IMR-90 (cell line): ENCODE data around the gene PDE6A. TPM values are rescaled to one million over a fixed set of nuclear protein-coding genes. Genes with fewer than 3 reads are reported as not detected.

Experiments used
- ATAC-seq: fragments of 200-7000 bp; cut with Tn5 transposase; 2 replicates; pipeline ENCODE4 v1.9.1; 2020; ENCODE audit warnings: low read depth, mild to moderate bottlenecking, moderate library complexity
- Bru-seq: library from RNA; stranded (reverse); fragments of 400-500 nt; gene quantifications from one replicate; lab custom pipeline; 2021; lab: Mats Ljungman, UMichigan
- BruChase-seq, 2 experiments: library from RNA; stranded (reverse); fragments of 400-500 nt; gene quantifications; one replicate each; lab custom pipeline; 2021; lab: Mats Ljungman, UMichigan
- BruUV-seq: library from RNA; stranded (reverse); fragments of 400-500 nt; replicated peaks from 2 replicates; lab custom pipeline; 2021; lab: Mats Ljungman, UMichigan
- CTCF ChIA-PET: fragments of 300-600 bp; formaldehyde crosslinking; extraction: SDS; loops from one replicate; lab custom pipeline; 2021; ENCODE audit warnings: antibody characterized with exemption; lab: Yijun Ruan, JAX
- POLR2A ChIA-PET: fragments of 300-600 bp; sonication (Branson Sonifier 250); formaldehyde crosslinking; loops from one replicate; lab custom pipeline; 2022; ENCODE audit warnings: antibody characterized with exemption; ENCODE audit not compliant: unreplicated experiment; lab: Charles Lee
- DNase-seq: peaks from one replicate; pipeline ENCODE4 v3.0.0; 2013
- H2AFZ ChIP-seq: replicated peaks from 2 replicates; pipeline ENCODE3; 2013; ENCODE audit warnings: low read length, mild to moderate bottlenecking; ENCODE audit not compliant: poor library complexity
- H2AK5ac ChIP-seq: 2 replicates; pipeline ENCODE4 v1.6.1; 2013; ENCODE audit warnings: low read depth, low read length, inconsistent platforms
- H2AK9ac ChIP-seq: replicated peaks from 2 replicates; pipeline ENCODE3; 2013; ENCODE audit warnings: mild to moderate bottlenecking, low read depth, low read length, moderate library complexity; ENCODE audit not compliant: poor library complexity
- H2BK120ac ChIP-seq: 2 replicates; pipeline ENCODE4 v1.6.1; 2013; ENCODE audit warnings: low read depth, low read length, inconsistent platforms
- H2BK15ac ChIP-seq: 3 replicates; pipeline ENCODE4 v1.6.1; 2013; ENCODE audit warnings: low read depth, low read length, inconsistent platforms
- H2BK20ac ChIP-seq: 2 replicates; pipeline ENCODE4 v1.6.1; 2013; ENCODE audit warnings: low read depth, mild to moderate bottlenecking, inconsistent platforms, low read length, moderate library complexity
- H2BK5ac ChIP-seq: 2 replicates; pipeline ENCODE4 v1.6.1; 2013; ENCODE audit warnings: mild to moderate bottlenecking, low read depth, low read length, inconsistent platforms; ENCODE audit not compliant: poor library complexity, severe bottlenecking
- H3K14ac ChIP-seq: replicated peaks from 2 replicates; pipeline ENCODE4 v1.6.1; 2013; ENCODE audit warnings: low read depth, low read length, inconsistent platforms
- H3K18ac ChIP-seq: 2 replicates; pipeline ENCODE4 v1.6.1; 2013; ENCODE audit warnings: low read depth, low read length, control low read depth
- H3K23ac ChIP-seq: 2 replicates; pipeline ENCODE4 v1.6.1; 2013; ENCODE audit warnings: low read depth, low read length, inconsistent platforms
- H3K27ac ChIP-seq: 2 replicates; pipeline ENCODE4 v1.5.1; 2013; ENCODE audit warnings: mild to moderate bottlenecking, control low read depth, low read length; ENCODE audit not compliant: insufficient read depth
- H3K27me3 ChIP-seq: 2 replicates; pipeline ENCODE4 v1.6.1; 2013; ENCODE audit warnings: low read length; ENCODE audit not compliant: control insufficient read depth, insufficient read depth
- H3K36me3 ChIP-seq: 2 replicates; pipeline ENCODE4 v1.6.1; 2013; ENCODE audit warnings: low read length, mixed read lengths; ENCODE audit not compliant: control insufficient read depth, insufficient read depth
- H3K4ac ChIP-seq: 2 replicates; pipeline ENCODE4 v1.6.1; 2013; ENCODE audit warnings: low read depth, low read length, inconsistent platforms
- H3K4me1 ChIP-seq: 2 replicates; pipeline ENCODE4 v1.6.1; 2013; ENCODE audit warnings: low read length, mixed read lengths; ENCODE audit not compliant: control insufficient read depth, insufficient read depth
- H3K4me2 ChIP-seq: 2 replicates; pipeline ENCODE4 v1.6.1; 2013; ENCODE audit warnings: low read depth, mild to moderate bottlenecking, control low read depth, low read length, moderate library complexity
- H3K4me3 ChIP-seq: 2 replicates; pipeline ENCODE4 v1.5.1; 2013; ENCODE audit warnings: low read depth, mild to moderate bottlenecking, control low read depth, low read length, moderate library complexity; ENCODE audit not compliant: insufficient read depth
- H3K56ac ChIP-seq: 2 replicates; pipeline ENCODE4 v1.6.1; 2013; ENCODE audit warnings: low read length, inconsistent platforms; ENCODE audit not compliant: insufficient read depth; ENCODE audit errors: extremely low read depth
- H3K79me1 ChIP-seq, 2 experiments: 2 replicates each; pipeline ENCODE4 v1.6.1; 2013; ENCODE audit warnings: low read length in 2 of 2, inconsistent platforms in 1 of 2, low read depth in 1 of 2
- H3K9ac ChIP-seq: 2 replicates; pipeline ENCODE4 v1.6.1; 2013; ENCODE audit warnings: low read depth, low read length, control low read depth
- H3K9me1 ChIP-seq: 2 replicates; pipeline ENCODE4 v1.6.1; 2013; ENCODE audit warnings: low read length, inconsistent platforms; ENCODE audit not compliant: insufficient read depth
- H3K9me3 ChIP-seq: 2 replicates; pipeline ENCODE4 v1.6.1; 2013; ENCODE audit warnings: low read length; ENCODE audit not compliant: control insufficient read depth, insufficient read depth
- H4K20me1 ChIP-seq: 2 replicates; pipeline ENCODE4 v1.6.1; 2013; ENCODE audit warnings: low read length, inconsistent platforms; ENCODE audit not compliant: insufficient read depth
- H4K5ac ChIP-seq: 2 replicates; pipeline ENCODE4 v1.6.1; 2013; ENCODE audit warnings: mild to moderate bottlenecking, low read depth, low read length, control low read depth
- H4K8ac ChIP-seq, 2 experiments: 2 replicates each; pipeline ENCODE4 v1.6.1; 2013; ENCODE audit warnings: low read depth in 2 of 2, low read length in 2 of 2, control low read depth in 1 of 2, inconsistent platforms in 1 of 2
- H4K91ac ChIP-seq: 2 replicates; pipeline ENCODE4 v1.6.1; 2013; ENCODE audit warnings: low read depth, low read length, inconsistent platforms; ENCODE audit not compliant: insufficient read depth
- BHLHE40 ChIP-seq: fragments of 150-350 bp; IDR thresholded peaks from 2 replicates; pipeline ENCODE4 v1.6.1; 2016; ENCODE audit warnings: mild to moderate bottlenecking, low read depth, low read length
- CEBPB ChIP-seq: IDR thresholded peaks from 2 replicates; pipeline ENCODE4 v1.6.1; 2012; ENCODE audit warnings: low read depth, low read length, improper control_type of control experiment
- CHD1 ChIP-seq: IDR thresholded peaks from 2 replicates; pipeline ENCODE4 v1.6.1; 2012; ENCODE audit warnings: low read depth, low read length, improper control_type of control experiment
- CTCF ChIP-seq: conservative IDR thresholded peaks from 2 replicates; pipeline ENCODE4 v1.5.1; 2012; ENCODE audit warnings: mild to moderate bottlenecking, low read depth, low read length, improper control_type of control experiment
- ELK1 ChIP-seq: fragments of 150-350 bp; IDR thresholded peaks from 2 replicates; pipeline ENCODE4 v1.6.1; 2016; ENCODE audit warnings: low read depth, mild to moderate bottlenecking, low read length, moderate library complexity, borderline replicate concordance
- FOS ChIP-seq: fragments of 150-350 bp; IDR thresholded peaks from 2 replicates; pipeline ENCODE4 v1.6.1; 2016; ENCODE audit warnings: low read depth, low read length
- MAFK ChIP-seq: IDR thresholded peaks from 2 replicates; pipeline ENCODE4 v1.6.1; 2012; ENCODE audit warnings: low read depth, low read length, improper control_type of control experiment
- MAZ ChIP-seq: IDR thresholded peaks from 2 replicates; pipeline ENCODE4 v1.6.1; 2012; ENCODE audit warnings: low read depth, mild to moderate bottlenecking, low read length, improper control_type of control experiment, moderate library complexity, borderline replicate concordance
- MXI1 ChIP-seq: IDR thresholded peaks from 2 replicates; pipeline ENCODE4 v1.6.1; 2012; ENCODE audit warnings: low read depth, mild to moderate bottlenecking, low read length, moderate library complexity, borderline replicate concordance
- NFE2L2 ChIP-seq: fragments of 150-350 bp; IDR thresholded peaks from 2 replicates; pipeline ENCODE4 v1.6.1; 2016; ENCODE audit warnings: low read depth, mild to moderate bottlenecking, low read length
- POLR2A ChIP-seq: IDR thresholded peaks from 2 replicates; pipeline ENCODE4 v1.6.1; 2012; ENCODE audit warnings: mild to moderate bottlenecking, low read depth, low read length
- RFX5 ChIP-seq: IDR thresholded peaks from 2 replicates; pipeline ENCODE4 v1.8.0; 2012; ENCODE audit warnings: low read depth, mild to moderate bottlenecking, low read length, moderate library complexity
- SMC3 ChIP-seq: fragments of 150-350 bp; IDR thresholded peaks from 2 replicates; pipeline ENCODE4 v1.6.1; 2016; ENCODE audit warnings: low read depth, mild to moderate bottlenecking, antibody characterized with exemption, low read length, moderate library complexity
- USF2 ChIP-seq: fragments of 150-350 bp; IDR thresholded peaks from 2 replicates; pipeline ENCODE4 v1.6.1; 2017; ENCODE audit warnings: mild to moderate bottlenecking, antibody characterized with exemption, low read length, low read depth
- WGBS, 2 experiments: methylation state at CpG; one replicate each; pipeline versions ENCODE4 v1.1.5 to v1.1.7; 2013; ENCODE audit warnings: missing lambda C conversion rate in 2 of 2; ENCODE audit not compliant: insufficient read length in 1 of 2; ENCODE audit errors: extremely low coverage in 2 of 2; 5-methylcytosine and 5-hydroxymethylcytosine counted together
- dilution Hi-C: fragments of 300-500 bp; cut with HindIII; formaldehyde crosslinking; loops from one replicate; pipeline ENCODE4 v1.14.3; 2018; ENCODE audit warnings: low sequenced_read_pairs; ENCODE audit not compliant: unreplicated experiment
- in situ Hi-C: fragments of 300-500 bp; cut with MboI; formaldehyde crosslinking; loops from 3 replicates; pipeline ENCODE4 v1.14.3; 2019; ENCODE audit warnings: low sequenced_read_pairs, inconsistent platforms, mixed read lengths
- intact Hi-C: fragments of 100-400 bp; cut with micrococcal nuclease; formaldehyde crosslinking; loops from 2 replicates; pipeline ENCODE4 v1.10.0; 2022
- long read RNA-seq: library from polyadenylated mRNA; unstranded; transcript quantifications from one replicate; pipeline ENCODE4 v2.0.0, GENCODE V29; 2021; ENCODE audit not compliant: unreplicated experiment
- polyA plus RNA-seq, 3 experiments: library from polyadenylated mRNA; depleted of rRNA; stranded (reverse); fragments of >200 nt; gene quantifications; 2 replicates each; pipeline ENCODE4 v1.2.3, GENCODE V29; 2012; ENCODE audit warnings: low replicate concordance in 1 of 3
- total RNA-seq: library from RNA; depleted of rRNA; stranded (reverse); fragments of >200 nt; gene quantifications from 2 replicates; pipeline ENCODE4 v1.2.3, GENCODE V29; 2012; rRNA removed

PDE6A gene
- not detected in 2 replicates for total RNA-seq
- not detected in 2 replicates for polyA plus RNA-seq (2012; rRNA removed)
- polyA plus RNA-seq (2012; cell fraction: cytosol; rRNA removed), result not detected in 2 replicates
- polyA plus RNA-seq (2012; cell fraction: nucleus; rRNA removed; ENCODE audit: low replicate concordance), result not detected in 2 replicates
- percentile 1 among the genes with signal in this experiment for Bru-seq, nascent RNA
- percentile 5 among the genes with signal in this experiment for BruChase-seq, experiment 1, labeled RNA remaining after a 6-hour chase
- BruChase-seq, experiment 2, labeled RNA remaining after a 2-hour chase, result not detected
- long read RNA-seq, result 0 reads

- TF ChIP-seq MAZ (no peak), MAFK (no peak), SMC3 (no peak), RFX5 (no peak), POLR2A (no peak), CHD1 (no peak), USF2 (no peak), CTCF (no peak), ELK1 (no peak), NFE2L2 (no peak), MXI1 (no peak), BHLHE40 (no peak), CEBPB (no peak), FOS (no peak)
- Histone ChIP-seq H3K4me3 (no peak within 1 kb of the TSS), H3K18ac (no peak within 1 kb of the TSS), H2BK15ac (no peak within 1 kb of the TSS), H3K9me1 (peaks cover under 1% of the 10 kb centered on the region; the same call in 1 of the 2 replicates), H4K5ac (no peak within 1 kb of the TSS), H3K23ac (no peak within 1 kb of the TSS), H4K91ac (no peak within 1 kb of the TSS), H3K36me3 (no peaks in the 10 kb centered on the region), H3K4ac (no peak within 1 kb of the TSS), H2AFZ (no peak within 1 kb of the TSS), H3K4me2 (no peak within 1 kb of the TSS), H3K79me1 (no peaks in the 10 kb centered on the region), H4K8ac (no peak within 1 kb of the TSS), H3K56ac (no peak within 1 kb of the TSS), H3K27ac (no peak within 1 kb of the TSS), H4K20me1 (no peaks in the 10 kb centered on the region), H3K14ac (no peak within 1 kb of the TSS), H3K9me3 (no peaks in the 10 kb centered on the region), H3K9ac (no peak within 1 kb of the TSS), H2AK5ac (no peak within 1 kb of the TSS; the same call in 1 of the 2 replicates), H3K27me3 (peaks cover 26% of the 10 kb centered on the region), H2BK20ac (no peak within 1 kb of the TSS), H3K4me1 (no peaks in the 10 kb centered on the region), H2BK5ac (no peak within 1 kb of the TSS), H2BK120ac (no peak within 1 kb of the TSS), H2AK9ac (peak within 1 kb of the TSS; percentile 33)
- in situ Hi-C loops (no loop called here), dilution Hi-C loops (no loop called here), intact Hi-C loops (no loop called here)
- 100% methylated on average over 1 of the region's 2 CpGs; no CpG with 5 or more reads in 1 of the 2 experiments for WGBS, 2 experiments
- ChIA-PET CTCF (interaction anchor here (0.6 kb wide), 1 partner anchor 17 kb away, joined by 4 read pairs; no protein-coding TSS in a partner anchor), POLR2A (no interaction called here)
- no peak for DNase-seq
- no peak for ATAC-seq
- no TSS peak for BruUV-seq
Measured at GRCh38 chr5:149944666-149945065, at the start of gene PDE6A. Gene PDE6A (minus strand): TSS chr5:149944793. CDS start chr5:149944673, 120 bp downstream.
